ENCODE results near the gene ING4.

ING4 gene

DNA sequence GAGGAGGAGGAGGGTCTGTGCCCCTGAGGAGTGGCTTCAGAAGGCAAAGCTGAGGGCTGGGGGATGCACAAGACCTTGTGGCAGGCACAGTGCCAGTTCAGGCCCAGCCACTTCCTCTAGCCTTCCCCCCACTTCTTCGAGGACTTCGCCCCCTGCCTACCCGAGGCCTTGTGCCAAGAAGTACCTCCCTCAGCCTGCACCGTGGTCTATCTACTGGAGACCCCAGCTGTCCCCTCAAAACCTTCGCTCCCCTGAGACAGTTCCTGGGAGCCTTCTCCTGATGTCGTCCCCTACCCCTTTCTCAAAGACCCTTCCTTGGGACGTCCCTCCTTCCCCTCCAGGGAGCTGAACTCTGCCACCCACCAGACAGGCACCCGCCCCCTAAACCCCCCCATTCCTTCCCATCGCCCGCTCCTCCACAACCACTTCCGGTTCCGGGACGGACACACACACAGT is 25.7 kb upstream of the ING4 start:
- in situ Hi-C loops (cut with MboI; ENCODE audit: low sequenced_read_pairs), result no loop called here

DNA sequence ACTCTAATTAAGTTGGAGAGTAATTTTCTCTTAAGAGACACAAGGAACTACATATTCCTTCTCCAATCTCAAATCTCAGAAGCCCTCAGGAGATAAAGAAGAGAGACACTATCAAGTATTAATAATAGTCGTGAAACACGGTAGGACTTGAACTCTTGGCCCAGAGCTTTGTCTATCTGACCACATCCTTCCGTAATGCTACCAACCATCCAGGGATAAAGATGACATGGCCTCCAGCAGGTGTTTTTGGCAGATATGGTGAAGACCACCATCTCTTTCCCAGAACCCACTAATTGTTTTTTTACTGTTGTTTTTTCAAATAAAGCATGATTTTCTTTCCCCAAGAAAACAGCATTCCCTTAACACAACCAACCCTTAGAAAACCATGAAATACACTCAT is 22.9 kb upstream of the ING4 start:
- in situ Hi-C loops (cut with MboI; ENCODE audit: low sequenced_read_pairs), result no loop called here

DNA sequence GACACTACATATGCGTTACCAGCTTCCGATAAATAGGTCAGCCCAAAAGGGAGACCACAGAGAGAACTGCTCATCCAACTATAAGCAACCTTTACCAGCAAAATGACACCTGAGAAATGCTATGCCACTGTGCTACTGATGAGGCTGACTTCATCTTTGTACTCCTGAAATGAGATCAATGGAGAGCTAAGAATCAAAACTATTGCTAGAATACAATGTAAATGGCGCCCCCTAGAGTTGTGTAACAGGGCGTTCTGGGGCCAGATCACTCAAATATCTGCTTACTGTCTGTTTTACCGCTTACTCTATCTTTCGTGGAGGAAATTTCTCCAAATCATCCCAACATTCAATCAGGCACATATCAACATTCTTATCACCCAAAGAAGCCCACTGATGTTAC is 21.7 kb upstream of the ING4 start:
- in situ Hi-C loops (cut with MboI; ENCODE audit: low sequenced_read_pairs), result no loop called here

DNA sequence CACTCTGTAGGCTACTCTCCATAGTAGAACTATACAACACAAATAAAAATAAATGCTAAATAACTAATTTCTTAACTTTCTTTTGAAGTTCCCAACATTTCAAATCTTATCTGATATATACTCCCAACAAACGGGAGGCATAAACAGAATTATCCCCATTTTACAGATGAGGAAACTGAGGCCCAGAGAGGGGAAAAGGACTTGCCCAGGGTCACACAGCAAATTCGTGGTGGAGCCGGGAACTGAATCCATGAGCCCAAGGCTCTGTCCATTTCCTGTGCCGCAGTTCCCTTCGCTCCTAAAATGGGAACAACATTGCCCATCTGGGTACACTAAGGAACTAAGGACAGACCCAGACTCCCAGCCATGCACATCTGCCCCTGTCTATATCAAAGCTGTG is 14.0 kb upstream of the ING4 start:
- in situ Hi-C loops (cut with MboI; ENCODE audit: low sequenced_read_pairs), result no loop called here

DNA sequence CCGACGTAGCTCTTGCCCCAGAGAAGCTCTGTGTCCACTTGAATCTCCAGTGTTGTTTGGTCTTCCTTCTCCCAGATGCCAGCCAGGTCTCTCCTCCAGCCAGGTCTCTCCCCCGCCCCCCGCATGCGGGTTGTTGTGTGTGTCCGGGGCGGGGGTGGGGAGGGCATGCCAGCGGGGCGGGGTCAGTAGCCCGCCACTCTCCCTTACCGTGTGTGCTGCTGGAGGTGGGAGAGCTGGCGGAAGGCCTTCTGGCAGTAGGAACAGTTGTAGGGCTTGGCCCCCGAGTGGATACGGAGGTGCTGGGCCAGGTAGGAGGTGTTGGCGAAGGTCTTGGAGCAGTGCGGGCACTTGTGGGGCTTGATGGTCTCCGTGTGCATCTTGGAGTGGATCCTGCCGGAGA is 9.2 kb upstream of the ING4 start:
- in situ Hi-C loops (cut with MboI; ENCODE audit: low sequenced_read_pairs), result no loop called here

DNA sequence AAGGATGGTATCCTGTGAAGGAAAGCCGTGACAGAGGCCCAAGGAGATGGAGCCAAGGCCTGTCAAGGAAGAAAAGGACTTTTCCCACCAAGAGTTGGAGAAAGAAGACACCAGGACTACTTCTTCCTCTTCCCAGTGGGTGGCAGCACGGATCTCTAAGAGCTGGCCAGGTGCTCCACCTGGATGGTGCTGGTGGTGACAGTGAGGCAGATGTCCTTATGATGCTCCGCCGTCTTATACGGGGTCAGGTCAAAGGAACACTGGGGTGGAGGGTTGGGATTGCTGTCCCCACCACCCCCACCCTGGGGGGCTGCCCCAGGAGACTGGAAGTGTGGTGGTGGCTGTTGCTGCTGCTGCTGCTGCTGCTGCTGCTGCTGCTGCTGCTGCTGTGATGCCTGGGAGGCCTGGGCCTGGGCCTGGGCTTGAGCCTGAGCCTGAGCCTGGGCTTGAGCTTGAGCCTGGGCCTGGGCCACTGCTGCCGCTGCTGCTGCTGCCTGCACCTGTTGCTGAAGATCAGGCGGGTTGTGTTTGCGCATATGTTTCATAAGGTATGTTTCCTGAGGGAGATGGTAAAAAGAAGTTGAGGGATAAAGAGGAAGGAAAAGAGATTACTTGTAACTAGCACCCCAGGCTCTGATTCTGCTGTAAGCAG is 4.8 kb upstream of the ING4 start:
- in situ Hi-C loops (cut with MboI; ENCODE audit: low sequenced_read_pairs), result no loop called here

DNA sequence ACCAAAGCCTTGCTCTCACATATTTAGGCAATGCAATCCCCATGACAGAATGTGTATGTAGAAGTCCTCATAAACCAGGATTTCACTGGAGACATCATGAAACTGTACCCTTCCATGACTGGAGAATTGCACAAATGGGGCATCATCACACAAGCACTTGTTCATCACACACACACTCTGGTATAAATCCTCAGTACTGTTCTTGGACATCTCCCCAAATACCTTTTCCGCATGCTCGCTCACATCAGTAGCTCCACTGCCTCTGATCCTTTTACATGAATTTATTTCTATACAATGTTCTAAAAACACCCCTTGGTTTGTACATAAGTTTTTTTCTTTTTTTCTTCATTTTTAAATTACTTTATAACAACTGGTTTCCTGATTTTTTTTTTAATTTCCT is 3.3 kb upstream of the ING4 start:
- in situ Hi-C loops (cut with MboI; ENCODE audit: low sequenced_read_pairs), result no loop called here

DNA sequence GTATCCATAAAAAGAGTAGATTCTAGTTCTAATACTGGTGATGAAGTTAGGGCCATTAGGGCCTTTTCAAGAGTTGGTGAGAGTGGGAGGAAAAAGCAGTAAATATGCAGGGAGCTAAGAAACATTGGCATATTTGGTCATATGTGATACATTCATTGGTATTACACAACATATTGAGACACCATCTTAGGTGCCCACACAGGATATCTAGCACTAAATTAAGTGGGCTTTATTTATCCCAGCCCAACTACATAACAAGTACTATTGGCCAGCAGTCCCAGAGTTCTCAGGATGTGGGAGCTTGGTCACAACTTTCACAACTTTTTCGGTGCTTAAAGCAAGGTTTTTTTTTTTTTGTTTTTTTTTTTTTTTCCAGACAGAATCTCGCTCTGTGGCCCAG is 2.0 kb upstream of the ING4 start:
- in situ Hi-C loops (cut with MboI; ENCODE audit: low sequenced_read_pairs), result no loop called here

DNA sequence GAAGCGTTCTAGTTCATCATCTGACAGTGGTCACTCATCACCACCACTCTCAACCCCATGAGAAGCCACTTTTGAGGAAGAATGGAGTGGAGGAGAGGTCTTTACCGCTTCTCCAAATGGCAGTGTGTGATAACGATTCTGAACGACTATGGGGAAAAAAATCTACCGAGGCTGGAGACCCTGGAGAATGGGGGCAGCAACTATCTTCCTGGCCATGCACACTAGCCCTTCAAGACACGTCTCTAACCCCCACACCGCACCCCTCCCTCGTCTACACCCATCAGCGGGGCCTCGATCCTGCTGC is 365 bp downstream of the ING4 start:
- in situ Hi-C loops (cut with MboI; ENCODE audit: low sequenced_read_pairs), result no loop called here

DNA sequence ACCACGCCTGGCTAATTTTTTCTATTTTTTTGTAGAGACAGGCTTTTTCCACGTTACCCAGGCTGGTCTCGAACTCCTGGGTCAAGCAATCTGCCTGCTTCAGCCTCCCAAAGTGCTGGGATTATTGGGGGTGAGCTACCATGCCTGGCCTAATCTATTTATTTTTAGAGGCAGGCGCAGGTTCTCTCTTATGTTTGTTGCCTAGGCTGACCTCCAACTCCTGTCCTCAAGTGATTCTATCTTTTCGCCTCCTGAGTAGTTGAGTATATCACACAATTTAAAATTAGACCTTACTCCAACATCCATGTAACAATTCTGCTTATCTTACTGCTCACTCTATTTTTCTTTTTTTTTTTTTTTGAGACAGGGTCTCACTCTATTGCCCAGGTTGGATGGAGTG is 8.9 kb downstream of the ING4 start:
- in situ Hi-C loops (cut with MboI; ENCODE audit: low sequenced_read_pairs), result no loop called here

DNA sequence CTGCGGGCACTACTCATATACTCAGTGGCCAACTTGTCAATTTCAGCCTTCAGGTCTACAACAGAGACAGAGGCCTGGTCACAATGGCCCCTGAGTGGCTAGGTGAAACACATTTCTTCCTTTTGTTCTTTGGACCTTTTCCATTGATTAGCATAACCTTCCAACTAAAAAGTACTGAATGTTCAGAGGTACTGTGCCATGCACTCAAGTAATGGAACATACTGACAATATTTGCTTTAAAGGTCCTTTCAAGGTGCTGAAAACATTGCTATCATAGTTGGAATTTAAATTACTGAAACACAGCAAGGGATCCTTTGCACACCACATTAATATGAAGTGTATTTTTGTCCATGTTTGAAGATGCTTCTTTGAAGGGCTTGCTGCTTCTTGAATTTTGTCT is 9.6 kb downstream of the ING4 start:
- in situ Hi-C loops (cut with MboI; ENCODE audit: low sequenced_read_pairs), result no loop called here

DNA sequence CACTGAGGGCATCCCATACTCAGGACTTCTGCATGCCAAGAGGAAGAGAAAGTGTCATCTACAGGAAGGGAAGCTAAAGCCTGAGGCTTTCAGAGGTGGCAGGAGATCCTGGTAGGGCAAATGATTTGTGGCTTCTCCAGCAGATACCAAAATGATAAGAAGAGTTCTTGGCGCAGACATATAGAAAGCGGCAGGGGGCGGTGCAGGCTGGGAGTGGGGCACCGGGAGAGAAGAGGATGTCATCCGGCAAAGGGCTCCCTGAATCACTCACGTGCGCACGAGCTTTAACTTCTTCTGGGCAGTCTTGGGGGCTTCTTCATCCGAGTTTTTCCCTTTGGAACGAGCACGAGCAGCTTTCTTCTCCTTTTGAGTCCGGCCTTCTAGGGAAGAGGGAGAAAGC is 10.5 kb downstream of the ING4 start:
- in situ Hi-C loops (cut with MboI; ENCODE audit: low sequenced_read_pairs), result no loop called here

DNA sequence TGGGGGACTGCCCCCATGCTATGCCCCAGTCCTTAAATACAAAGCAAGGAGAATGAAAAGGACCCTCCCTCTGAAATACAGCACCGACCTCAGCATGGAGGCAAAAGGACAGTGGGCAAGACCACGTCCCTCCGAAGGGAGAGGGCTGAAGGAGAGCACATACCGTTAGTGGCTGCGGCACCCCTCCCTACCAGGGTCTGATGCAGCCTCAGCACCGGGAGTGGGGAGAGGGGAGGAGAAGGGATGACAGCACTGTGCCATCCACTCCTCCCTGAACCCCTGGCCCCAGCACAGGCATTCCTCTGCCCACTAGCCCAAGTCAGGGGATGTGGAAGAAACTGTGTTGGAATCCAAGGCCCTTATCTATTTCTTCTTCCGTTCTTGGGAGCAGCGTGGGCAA is 12.1 kb downstream of the ING4 start:
- in situ Hi-C loops (cut with MboI; ENCODE audit: low sequenced_read_pairs), result no loop called here

DNA sequence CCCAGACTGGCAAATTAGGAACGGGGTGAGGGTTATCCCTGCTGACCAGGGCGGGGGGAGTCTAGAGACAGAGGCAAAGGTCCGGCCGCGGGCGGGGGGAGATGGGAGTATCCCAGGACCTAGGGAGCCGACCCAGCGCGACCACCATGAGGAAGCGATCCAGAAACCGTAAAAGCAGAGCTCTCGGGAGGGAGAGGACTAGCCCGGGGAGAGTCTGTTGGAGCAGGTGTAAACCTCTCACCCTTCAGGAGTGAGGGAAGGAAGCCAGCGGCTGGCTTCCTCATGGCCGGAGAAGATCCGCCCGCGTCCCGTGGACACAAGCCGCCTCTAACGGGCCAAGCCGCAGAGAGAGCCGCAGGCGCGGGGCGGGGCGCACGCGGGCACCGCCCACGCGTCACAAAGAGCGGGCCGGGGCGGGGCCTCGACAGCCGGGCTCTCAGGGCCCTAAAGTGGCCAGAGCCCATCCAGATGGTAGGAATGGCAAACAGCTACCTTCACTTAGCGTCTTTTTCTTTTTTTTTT is 15.8 kb downstream of the ING4 start, which contains the start of gene ACRBP:
TSS of gene ACRBP (minus strand) at position 350 of the 522 bp plus-strand sequence. CDS start at position 284, 66 bp downstream.
- in situ Hi-C loops (cut with MboI; ENCODE audit: low sequenced_read_pairs), result no loop called here

DNA sequence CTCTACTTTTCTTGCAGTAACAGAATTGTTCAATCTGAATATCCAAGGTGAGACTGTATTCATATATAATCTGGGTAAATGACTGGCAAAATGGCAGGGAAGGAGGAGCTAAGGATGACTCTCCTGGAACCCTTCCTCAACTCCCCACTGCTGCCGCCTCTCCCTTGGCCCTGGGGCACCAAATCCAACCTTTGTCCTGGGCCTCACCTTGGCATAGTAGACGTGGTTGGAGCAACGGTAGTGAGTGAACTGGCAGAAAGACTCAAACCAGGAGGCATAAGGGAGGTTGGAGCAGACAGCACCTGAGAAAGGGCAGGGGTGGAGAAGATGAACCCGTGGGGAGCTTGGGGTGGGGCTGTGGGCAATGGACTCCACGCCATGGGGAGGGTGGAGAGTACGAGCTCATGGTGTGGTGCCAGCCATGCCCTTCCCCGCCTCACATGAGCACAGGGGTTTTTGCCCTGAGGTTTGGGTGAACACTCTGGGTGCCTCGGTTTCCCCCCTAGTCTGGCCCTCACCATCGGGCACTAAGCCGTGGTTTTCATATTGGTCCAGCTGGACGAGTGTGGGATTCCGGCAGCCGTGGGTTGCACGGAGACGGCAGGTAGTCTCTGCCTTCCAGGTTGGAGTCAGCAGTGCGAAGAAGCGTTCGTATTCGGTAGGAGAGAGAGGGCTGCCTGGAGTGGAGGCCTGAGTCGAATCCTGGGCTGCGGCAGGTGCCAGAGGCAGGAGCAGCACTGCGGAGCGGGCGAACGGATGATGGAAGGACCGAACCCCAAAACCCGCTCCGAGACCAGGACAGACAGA is 16.4 kb downstream of the ING4 start:
- in situ Hi-C loops (cut with MboI; ENCODE audit: low sequenced_read_pairs), result no loop called here

DNA sequence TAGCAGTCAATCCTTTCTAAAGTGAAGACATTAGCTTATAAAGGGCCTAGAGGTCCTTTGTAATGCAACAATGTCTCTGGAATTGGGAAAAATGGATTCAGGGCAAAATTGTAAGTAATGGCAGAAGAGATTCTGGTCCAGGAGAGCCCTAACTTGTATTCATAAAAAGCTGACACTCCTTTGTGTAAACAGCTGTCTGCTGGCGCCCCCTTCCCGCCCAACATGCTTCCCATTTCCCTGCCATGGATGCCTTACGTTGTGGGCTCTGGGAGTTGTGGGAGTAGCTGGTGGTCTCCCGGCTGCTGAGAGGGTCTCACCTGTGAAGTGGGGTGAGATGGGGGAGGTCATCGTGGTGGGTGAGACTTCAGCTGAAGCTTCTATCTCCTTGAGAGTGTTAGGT is 18.0 kb downstream of the ING4 start:
- in situ Hi-C loops (cut with MboI; ENCODE audit: low sequenced_read_pairs), result no loop called here

DNA sequence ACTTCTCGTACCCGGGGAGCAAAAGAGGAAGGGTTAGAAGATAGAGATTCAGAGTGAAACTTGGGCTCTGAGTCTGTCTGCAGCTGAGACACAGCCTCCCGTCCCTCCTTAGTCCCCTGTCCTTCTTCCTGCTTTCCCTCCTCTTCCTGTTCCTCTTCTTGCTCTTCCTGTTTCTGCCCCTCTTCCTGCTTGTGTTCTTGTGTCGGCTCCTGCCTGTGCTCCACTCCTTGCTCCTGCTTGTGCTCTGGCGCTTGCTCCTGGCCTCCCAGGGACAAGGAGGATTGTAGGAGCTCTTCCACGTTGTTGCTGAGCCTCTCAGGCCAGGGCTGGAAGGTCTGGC is 18.7 kb downstream of the ING4 start:
- in situ Hi-C loops (cut with MboI; ENCODE audit: low sequenced_read_pairs), result no loop called here

DNA sequence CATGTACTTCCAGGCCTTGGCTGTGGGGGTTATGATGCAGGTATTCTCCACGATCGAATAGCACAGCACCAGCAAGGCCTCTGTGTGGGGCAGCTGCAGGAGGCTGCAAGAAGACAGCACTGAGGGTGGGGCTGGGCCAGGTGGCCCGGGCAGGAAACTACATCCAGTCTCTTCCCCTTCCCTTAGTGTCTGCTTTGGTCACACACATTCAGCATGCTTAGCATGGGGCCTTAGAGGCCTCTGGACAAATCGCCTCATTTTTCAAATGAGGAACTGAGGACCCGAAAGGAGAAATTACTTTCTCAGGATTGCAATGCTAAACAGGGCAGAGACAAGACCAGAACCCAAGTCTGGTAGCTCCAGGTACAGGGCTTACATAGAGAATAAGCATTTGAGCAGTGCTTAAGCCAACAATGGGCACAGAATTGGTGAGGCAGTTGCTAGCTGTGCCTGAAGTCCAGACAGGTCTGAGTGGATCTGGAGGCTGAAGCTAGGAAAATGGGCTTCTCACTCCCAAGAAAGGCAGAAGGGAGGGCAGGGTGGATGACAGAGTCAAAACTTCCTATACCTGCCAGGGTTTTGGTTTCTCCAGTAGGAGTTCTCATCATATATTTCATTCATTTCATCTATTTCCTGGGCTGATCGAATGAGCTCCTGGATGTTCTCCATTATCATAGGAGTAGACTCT is 19.2 kb downstream of the ING4 start:
- in situ Hi-C loops (cut with MboI; ENCODE audit: low sequenced_read_pairs), result no loop called here

DNA sequence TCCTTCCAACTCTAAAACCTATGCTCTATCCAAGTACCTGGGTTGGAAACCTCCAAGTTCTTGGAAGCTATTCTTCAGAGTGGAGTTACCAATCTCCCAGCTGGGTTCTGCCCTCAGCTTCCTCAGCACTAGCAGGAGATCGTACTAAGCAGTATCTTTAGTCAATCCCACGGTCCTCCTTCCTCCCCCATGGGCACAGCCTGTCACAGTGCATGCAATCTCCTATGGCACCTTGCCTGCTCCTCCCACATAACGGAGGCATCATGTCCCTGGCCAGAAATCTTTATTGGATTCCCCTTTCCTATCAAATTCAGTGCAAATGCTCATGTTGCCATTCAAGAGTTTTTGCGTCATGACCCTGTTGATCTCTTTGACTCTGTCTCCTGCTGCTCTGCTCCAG is 21.8 kb downstream of the ING4 start:
- in situ Hi-C loops (cut with MboI; ENCODE audit: low sequenced_read_pairs), result no loop called here

DNA sequence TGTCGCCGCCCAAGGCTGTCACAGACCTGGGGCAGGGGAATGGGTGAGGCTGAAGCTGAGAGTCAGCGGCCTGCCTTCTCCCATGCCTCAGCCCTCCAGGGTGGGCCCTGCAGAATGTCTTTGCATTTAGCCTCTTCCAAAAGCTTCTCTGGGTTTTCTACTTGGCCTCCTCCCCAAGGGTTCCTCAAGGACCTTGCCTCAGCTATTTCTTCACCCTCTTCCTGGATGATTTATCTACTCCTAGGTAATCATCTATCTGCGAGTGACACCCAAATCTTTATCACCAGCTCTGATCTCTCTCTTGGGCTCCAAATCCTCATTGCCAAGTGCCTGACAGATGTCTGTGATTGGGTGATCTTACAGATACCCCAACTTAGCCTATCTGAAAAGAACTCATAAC is 22.4 kb downstream of the ING4 start:
- in situ Hi-C loops (cut with MboI; ENCODE audit: low sequenced_read_pairs), result no loop called here

DNA sequence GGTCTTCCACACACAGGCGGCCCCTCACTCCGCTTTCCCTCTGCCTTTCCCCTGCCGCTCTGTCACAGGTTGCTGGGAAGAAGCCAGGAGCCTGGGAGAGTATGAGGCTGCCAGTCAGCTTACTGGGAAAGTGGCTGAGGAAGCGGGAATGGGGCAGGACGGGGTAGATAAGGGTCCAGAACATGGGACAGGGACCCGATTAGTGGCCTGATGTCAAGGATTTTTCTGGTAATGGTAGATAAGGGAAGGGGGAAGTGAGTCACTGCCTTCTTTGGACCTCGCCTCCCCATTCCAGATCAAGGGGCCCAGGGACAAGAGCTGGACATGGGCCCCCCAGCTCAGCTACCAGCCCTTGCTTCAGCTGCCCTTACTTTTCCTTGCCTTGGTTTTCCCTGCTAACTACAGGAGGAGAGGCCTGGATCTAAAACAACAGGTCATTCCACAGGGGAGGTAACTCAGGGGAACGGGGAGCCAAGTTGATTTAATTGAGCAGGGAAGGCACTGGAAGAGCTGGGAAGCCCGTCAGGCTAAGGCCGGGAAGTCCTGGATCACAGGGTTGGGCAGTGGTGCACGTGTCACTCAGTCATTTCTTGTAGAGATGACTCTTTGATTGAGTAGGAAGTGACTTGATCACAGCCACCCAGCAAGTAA is 23.6 kb downstream of the ING4 start:
- in situ Hi-C loops (cut with MboI; ENCODE audit: low sequenced_read_pairs), result no loop called here

DNA sequence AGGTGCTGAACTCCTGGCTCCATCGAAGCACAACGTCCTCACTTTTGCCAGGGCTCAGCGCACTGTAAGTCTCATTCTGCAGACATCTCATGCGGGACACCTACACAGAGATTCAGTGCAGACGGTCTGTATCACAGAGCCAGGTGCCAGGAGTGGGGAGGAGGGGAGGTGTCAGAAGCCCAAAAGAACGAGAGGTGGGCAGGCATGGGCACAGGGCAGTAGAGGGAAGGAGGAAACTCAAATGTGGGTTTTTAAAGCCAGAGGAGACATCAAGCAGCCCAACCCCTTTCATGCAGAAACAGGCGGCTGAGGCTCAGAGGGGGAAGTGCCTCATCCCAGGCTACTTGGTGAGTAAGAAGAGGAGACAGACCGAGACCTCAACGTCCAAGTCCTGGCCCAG is 24.6 kb downstream of the ING4 start:
- in situ Hi-C loops (cut with MboI; ENCODE audit: low sequenced_read_pairs), result no loop called here

All from hTERT RPE-1 (cell line).